Upper lobe of left lung (tissue), 4 donors: ENCODE measurements around the gene SLC7A10.

Experiments
- POLR2A ChIP-seq, 4 donors: fragments of 450-650 bp; IDR thresholded peaks; one replicate each; pipeline ENCODE4 v1.5.1; 2016 to 2017; ENCODE audit warnings: antibody characterized with exemption in 4 of 4, mild to moderate bottlenecking in 2 of 4
- TF ChIP-seq, protein P1 (sequence below), 6 experiments: fragments of 450-650 bp in 4 of 6; fragments of 200-600 bp in 2 of 6; sonication (generic) in 2 of 6; IDR thresholded peaks; one replicate each; pipeline ENCODE4 v1.5.1; 2016 to 2019; ENCODE audit warnings: antibody characterized with exemption in 6 of 6

DNA sequence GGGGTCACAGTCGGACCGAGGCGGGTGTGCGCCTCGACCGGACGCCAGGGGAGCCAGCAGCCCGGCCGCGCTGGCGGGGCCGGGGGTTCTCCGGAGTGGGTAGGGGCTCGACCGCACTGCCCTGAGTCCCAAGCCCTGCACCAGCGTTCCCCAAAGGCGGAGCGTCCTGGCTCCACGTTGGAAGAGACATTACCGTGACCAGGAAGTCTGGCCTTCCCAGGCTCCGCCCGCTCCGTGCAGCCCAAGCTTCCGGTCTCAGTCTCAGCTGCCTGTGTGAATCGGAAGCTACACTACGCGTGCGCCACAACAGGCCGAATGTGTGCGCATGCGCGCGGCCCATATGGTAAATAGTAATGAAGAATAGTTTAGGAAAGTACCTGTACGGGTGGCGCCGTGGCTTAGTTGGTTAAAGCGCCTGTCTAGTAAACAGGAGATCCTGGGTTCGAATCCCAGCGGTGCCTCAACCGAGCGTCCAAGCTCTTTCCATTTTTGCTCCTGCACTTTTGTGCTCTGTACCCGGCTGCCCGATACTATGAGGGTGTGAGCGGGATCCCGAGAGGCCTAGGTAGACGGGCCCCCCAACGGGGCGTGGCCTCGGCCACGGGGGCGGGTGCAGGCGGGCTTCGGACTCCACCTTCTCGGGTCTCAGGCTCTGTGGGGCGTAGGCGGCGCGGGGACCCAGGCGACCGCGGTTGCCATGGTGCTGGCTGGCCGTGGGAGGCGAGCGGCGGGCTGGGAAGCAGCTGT is 48.8 kb downstream of the SLC7A10 start:
- TF ChIP-seq, protein P1, sequence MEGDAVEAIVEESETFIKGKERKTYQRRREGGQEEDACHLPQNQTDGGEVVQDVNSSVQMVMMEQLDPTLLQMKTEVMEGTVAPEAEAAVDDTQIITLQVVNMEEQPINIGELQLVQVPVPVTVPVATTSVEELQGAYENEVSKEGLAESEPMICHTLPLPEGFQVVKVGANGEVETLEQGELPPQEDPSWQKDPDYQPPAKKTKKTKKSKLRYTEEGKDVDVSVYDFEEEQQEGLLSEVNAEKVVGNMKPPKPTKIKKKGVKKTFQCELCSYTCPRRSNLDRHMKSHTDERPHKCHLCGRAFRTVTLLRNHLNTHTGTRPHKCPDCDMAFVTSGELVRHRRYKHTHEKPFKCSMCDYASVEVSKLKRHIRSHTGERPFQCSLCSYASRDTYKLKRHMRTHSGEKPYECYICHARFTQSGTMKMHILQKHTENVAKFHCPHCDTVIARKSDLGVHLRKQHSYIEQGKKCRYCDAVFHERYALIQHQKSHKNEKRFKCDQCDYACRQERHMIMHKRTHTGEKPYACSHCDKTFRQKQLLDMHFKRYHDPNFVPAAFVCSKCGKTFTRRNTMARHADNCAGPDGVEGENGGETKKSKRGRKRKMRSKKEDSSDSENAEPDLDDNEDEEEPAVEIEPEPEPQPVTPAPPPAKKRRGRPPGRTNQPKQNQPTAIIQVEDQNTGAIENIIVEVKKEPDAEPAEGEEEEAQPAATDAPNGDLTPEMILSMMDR (IDR thresholded peaks at IDR 0.05): peak in 4 of 6 experiments; percentile 31 to 61 (median 42)
- TF ChIP-seq POLR2A (IDR thresholded peaks at IDR 0.05): peak in 3 of 4 donors; percentile 66 to 88 (median 74)
